Fibroblast of villous mesenchyme (primary cell): ENCODE results near the gene DPAGT1. TPM values are rescaled to one million over a fixed set of nuclear protein-coding genes. Genes with fewer than 3 reads are reported as not detected.
A peak's percentile ranks its signal among the peaks of the same experiment; 100 is the strongest.

Source experiments
- DNase-seq: peaks from one replicate; pipeline ENCODE4 v3.0.0-alpha.2; 2010; ENCODE audit warnings: low read depth
- H3K4me3 ChIP-seq: 2 replicates; pipeline ENCODE4 v1.5.1; 2011; ENCODE audit warnings: low read depth, mild to moderate bottlenecking, low read length
- total RNA-seq: library from RNA; depleted of rRNA; stranded (reverse); fragments of >200 nt; gene quantifications from 2 replicates; pipeline ENCODE4 v1.2.3, GENCODE V29; 2012
- TF ChIP-seq, protein P1 (sequence below): IDR thresholded peaks from 2 replicates; pipeline ENCODE4 v1.5.1; 2012; ENCODE audit warnings: low read depth, mild to moderate bottlenecking, low read length; ENCODE audit not compliant: insufficient read depth

Gene DPAGT1
- total RNA-seq, 1 donor, result 29.4 TPM

DNA sequence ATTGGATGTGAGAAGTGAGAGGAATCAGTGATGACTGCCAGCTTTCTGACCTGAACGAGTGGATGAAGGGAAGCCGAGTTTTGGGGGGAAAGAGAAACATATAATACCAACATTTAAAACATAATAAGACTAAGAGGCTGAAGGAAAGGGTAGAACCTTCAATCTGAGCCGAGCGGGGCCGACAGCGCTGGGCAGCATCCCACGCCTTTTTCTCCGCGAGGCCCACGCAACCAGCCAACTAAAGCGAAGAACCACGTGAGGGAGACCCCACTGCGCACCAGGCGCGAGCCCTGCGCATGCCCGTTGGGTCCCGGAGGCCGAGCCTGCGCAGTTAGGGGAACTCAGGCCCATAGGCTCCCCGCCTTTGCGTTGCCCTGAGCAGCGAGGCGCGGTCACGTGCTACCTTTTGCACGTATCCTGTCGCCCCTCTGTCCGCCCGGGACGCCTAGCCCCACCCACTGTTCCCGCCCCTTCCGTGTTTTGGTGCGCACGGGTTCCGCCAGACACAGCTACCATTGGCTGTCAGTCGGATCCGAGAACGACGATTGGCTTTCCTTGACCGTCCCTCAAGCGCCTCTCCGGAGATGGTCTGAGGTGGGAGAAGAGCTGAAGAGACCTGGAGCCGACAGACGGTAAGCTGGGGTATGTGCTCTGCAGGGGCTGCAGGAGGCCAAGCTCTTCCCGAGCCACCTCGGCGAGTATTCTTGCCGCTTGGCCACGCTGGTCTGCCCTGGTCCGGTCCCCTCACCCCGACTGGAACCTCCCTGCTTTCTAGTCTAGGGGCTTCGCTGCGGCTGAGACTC is 19.6 kb upstream of the DPAGT1 start, which contains the start of gene HINFP:
TSS of gene HINFP (plus strand) at position 573 of the 803 bp plus-strand sequence. CDS start 5,365 bp downstream, outside the sequence.
- DNase-seq, result peak; percentile 98
- TF ChIP-seq, protein P1, sequence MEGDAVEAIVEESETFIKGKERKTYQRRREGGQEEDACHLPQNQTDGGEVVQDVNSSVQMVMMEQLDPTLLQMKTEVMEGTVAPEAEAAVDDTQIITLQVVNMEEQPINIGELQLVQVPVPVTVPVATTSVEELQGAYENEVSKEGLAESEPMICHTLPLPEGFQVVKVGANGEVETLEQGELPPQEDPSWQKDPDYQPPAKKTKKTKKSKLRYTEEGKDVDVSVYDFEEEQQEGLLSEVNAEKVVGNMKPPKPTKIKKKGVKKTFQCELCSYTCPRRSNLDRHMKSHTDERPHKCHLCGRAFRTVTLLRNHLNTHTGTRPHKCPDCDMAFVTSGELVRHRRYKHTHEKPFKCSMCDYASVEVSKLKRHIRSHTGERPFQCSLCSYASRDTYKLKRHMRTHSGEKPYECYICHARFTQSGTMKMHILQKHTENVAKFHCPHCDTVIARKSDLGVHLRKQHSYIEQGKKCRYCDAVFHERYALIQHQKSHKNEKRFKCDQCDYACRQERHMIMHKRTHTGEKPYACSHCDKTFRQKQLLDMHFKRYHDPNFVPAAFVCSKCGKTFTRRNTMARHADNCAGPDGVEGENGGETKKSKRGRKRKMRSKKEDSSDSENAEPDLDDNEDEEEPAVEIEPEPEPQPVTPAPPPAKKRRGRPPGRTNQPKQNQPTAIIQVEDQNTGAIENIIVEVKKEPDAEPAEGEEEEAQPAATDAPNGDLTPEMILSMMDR, result no peak
- H3K4me3 ChIP-seq, result peak within 1 kb of the TSS; percentile 98

DNA sequence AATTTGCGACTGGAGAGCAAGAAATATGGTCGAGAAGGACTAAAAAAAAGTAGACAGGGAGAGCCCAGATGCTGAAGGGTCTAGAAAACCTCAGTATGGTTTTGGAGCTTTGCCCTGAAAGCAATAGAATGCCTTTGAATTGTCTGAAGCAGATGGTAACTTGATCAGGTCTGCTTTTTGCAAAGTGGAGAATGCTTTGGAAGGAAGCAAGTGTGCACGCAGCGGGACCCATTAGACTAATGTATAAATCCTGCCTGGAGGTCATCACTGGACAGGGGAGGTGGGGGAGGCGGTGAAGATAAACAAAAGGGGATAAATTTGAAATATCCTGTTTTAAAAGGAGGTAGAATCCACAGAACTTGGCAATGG is 19.0 kb upstream of the DPAGT1 start:
- TF ChIP-seq, protein P1, result no peak
- DNase-seq, result peak; percentile 20
- peak overlapping the region; percentile 64 for H3K4me3 ChIP-seq

DNA sequence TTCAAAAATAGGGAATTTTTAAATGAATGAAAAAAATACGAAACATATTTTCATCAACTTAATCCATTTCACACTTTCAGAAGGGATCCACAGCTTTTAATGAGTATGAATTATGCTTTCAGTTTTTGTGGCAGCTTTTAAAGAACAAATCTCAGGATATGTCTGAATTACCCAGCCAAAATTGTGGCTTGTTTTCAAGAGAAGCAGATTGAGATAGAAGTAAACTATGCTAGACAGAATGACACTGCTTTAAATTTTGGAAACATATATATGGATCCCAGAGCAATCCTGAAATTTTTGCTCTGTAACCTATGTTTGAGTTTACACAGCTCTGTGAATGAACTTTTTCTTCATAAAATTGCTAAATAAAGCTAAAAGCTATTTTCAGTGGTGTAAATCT is 17.3 kb upstream of the DPAGT1 start:
- TF ChIP-seq, protein P1, result no peak
- no peak overlapping the region for H3K4me3 ChIP-seq
- no peak for DNase-seq

DNA sequence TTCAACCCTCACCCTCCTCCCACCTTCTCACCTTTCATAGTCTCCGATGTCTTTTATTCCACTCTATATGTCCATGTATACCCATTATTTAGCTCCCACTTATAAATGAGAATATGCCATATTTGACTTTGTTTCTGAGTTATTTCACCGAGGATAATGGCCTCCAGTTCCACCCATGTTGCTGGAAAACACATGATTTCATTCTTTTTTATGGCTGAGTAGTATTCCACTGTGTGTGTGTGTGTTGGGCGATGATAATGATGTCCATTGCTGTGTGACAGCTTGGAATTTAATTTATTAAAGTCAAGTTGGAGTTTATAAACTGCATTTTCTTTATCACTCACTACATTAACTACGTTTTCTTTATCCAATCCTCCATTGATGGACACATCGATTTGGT is 16.6 kb upstream of the DPAGT1 start:
- no peak for DNase-seq
- H3K4me3 ChIP-seq, result no peak overlapping the region
- TF ChIP-seq, protein P1, result no peak

DNA sequence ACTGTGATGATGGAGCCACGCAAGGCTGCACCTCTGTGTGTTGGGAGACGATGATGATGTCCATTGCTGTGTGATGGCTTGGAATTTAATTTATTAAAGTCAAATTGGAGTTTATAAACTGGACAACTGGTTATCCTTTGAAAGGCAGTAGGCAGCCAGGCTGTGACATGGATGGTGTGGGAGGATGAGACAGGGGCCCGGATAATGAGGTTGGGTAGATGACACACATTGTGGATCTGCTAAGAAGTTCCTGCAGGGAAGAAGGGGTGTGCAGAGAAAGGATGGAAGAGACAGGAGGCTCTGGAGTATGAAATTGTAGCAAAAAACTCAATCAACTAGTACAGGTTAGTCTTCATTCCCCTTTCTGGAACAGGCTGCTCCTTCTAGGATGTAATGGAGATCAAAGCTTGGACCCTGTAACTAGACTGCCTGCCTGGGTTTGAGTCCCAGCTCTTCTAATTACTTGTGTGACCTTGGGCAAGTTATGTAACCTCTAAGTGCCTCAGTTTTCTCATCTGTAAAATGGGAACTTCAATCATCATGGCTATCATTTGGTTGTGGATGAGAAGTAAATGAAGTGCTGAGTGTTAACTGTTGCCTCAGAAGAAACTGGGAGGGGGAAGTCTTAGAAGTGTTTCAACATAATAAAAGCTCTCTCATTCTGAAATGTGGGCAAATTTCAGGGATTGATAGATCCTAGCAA is 15.5 kb upstream of the DPAGT1 start:
- DNase-seq, result no peak
- TF ChIP-seq, protein P1, result no peak
- H3K4me3 ChIP-seq, result no peak overlapping the region

DNA sequence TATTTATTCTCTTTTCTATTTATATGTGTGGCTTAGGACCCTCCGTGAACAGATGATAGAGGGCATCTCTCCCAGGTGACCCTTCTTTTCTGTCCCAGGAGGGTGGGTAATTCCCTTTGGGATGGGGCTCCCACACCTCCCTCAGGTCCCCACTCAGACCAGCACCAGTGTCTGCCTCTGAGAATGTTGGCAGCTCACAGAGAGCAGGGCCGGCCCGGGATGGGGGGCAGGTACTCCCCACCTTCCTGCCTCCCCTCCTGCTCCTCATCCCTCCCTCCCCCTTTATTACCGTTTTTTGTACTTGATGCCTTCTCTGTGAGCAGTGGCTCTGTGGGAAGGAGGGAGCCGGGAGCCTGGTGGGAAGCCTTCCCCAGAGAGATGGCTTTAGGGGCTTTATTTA is 14.9 kb upstream of the DPAGT1 start:
- TF ChIP-seq, protein P1, result no peak
- H3K4me3 ChIP-seq, result no peak overlapping the region
- no peak for DNase-seq
